ENCODE results near the gene BRICD5. TPM values are rescaled to one million over a fixed set of nuclear protein-coding genes. Genes with fewer than 3 reads are reported as not detected.

Gene BRICD5
- total RNA-seq, 1 donor from 2014 or later: 30.2 TPM

DNA sequence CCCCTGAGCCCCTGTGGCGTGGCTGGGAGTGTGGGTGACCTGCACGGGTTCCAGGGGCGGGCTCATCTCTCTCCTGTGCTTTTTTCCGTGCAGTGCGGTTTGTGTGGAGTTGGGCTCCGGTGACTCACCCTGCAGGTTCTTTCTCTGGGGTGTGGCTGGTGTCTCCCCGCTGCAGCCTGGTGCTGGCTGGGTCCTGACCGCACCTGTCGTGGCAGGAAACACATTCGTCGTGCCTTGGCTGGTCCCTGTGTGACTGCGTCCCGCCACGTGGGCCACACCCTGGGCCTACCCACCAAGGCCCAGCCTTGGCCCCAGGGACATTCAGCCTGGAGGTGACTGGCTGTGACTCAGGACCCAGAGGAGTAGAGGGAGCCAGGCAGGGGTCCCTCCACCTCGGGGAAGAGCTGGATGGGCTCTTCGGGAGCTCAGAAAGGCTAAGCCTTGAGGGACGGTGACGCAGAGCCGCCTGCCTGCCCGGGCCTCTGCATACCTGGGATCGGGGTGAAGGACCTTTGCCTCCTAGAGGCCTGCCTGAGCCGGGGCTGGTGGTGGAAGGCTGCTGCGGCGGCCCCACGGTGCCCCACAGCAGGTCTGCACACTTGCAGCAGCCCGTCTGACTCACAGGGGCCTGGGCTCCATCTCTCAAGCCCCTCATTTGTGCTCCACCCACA lies 47.3 kb downstream of the BRICD5 start:
- H3K27me3 Mint-ChIP-seq (ENCODE audit: unreplicated experiment): peaks cover 4% of the 10 kb centered on the region
- H3K27ac Mint-ChIP-seq (ENCODE audit: unreplicated experiment): no peak overlapping the region
- H3K9me3 Mint-ChIP-seq (ENCODE audit: unreplicated experiment): no peaks in the 10 kb centered on the region
- peaks cover 8% of the 10 kb centered on the region for H3K4me1 Mint-ChIP-seq (ENCODE audit: low read depth, unreplicated experiment)
- TF ChIP-seq, protein P1, sequence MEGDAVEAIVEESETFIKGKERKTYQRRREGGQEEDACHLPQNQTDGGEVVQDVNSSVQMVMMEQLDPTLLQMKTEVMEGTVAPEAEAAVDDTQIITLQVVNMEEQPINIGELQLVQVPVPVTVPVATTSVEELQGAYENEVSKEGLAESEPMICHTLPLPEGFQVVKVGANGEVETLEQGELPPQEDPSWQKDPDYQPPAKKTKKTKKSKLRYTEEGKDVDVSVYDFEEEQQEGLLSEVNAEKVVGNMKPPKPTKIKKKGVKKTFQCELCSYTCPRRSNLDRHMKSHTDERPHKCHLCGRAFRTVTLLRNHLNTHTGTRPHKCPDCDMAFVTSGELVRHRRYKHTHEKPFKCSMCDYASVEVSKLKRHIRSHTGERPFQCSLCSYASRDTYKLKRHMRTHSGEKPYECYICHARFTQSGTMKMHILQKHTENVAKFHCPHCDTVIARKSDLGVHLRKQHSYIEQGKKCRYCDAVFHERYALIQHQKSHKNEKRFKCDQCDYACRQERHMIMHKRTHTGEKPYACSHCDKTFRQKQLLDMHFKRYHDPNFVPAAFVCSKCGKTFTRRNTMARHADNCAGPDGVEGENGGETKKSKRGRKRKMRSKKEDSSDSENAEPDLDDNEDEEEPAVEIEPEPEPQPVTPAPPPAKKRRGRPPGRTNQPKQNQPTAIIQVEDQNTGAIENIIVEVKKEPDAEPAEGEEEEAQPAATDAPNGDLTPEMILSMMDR (IDR thresholded peaks at IDR 0.05; ENCODE audit: partially characterized antibody, unreplicated experiment): no peak
- DNase-seq: no peak
- H3K36me3 Mint-ChIP-seq (ENCODE audit: unreplicated experiment): no peaks in the 10 kb centered on the region
- H3K4me3 Mint-ChIP-seq (ENCODE audit: unreplicated experiment): no peak overlapping the region

DNA sequence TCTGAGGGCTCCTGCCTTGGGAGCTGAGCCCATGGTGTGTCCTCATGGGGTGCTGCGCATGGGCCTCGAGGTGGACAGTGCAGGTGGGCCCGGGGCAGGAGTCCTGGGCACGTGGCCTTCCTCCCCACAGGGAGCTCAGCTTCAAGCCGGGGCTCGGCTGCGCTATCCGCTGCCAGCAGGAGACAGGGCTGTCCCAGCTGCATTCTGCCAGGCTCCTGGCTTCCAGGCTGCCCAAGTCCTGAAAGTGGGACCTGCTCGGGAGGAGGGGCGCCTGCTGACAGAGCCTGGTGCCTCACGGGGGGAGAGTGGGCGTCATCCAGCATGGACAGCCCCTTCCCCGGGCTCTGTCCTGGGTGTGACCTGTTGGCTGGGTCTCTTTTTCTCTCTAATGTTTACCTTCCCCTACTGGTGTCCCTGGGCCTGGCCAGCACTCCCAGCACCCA lies 48.0 kb downstream of the BRICD5 start:
- no peak overlapping the region for H3K27ac Mint-ChIP-seq (ENCODE audit: unreplicated experiment)
- H3K4me1 Mint-ChIP-seq (ENCODE audit: low read depth, unreplicated experiment): peaks cover 6% of the 10 kb centered on the region
- H3K27me3 Mint-ChIP-seq (ENCODE audit: unreplicated experiment): peaks cover 5% of the 10 kb centered on the region
- TF ChIP-seq, protein P1 (IDR thresholded peaks at IDR 0.05; ENCODE audit: partially characterized antibody, unreplicated experiment): no peak
- H3K36me3 Mint-ChIP-seq (ENCODE audit: unreplicated experiment): no peaks in the 10 kb centered on the region
- DNase-seq: no peak
- no peaks in the 10 kb centered on the region for H3K9me3 Mint-ChIP-seq (ENCODE audit: unreplicated experiment)
- no peak overlapping the region for H3K4me3 Mint-ChIP-seq (ENCODE audit: unreplicated experiment)

DNA sequence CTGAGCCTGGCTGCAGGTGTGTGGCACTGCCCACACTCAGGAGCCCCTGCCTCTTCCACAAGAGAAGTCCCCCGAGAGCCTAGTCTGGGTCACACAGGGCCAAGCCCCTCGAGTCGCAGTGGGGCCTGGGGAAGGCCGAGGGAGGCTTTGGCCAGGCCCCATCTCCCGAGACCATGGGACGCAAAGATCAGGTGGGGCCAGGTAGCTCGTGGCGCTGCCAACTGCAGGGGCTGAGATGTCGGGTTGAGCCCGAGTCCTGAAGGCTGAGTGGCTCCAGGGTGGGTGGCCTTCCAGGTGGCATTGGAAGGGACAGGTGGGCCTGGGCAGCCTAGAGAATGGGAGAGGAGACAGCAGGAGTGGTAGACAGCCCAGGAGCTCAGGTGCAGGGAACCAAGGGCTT lies 48.8 kb downstream of the BRICD5 start:
- TF ChIP-seq, protein P1 (IDR thresholded peaks at IDR 0.05; ENCODE audit: partially characterized antibody, unreplicated experiment): no peak
- Mint-ChIP-seq H3K27ac (ENCODE audit: unreplicated experiment) (no peak overlapping the region), H3K4me3 (ENCODE audit: unreplicated experiment) (no peak overlapping the region), H3K27me3 (ENCODE audit: unreplicated experiment) (peaks cover 5% of the 10 kb centered on the region), H3K9me3 (ENCODE audit: unreplicated experiment) (peaks cover 2% of the 10 kb centered on the region), H3K36me3 (ENCODE audit: unreplicated experiment) (no peaks in the 10 kb centered on the region), H3K4me1 (ENCODE audit: low read depth, unreplicated experiment) (peaks cover 12% of the 10 kb centered on the region)
- DNase-seq: no peak

DNA sequence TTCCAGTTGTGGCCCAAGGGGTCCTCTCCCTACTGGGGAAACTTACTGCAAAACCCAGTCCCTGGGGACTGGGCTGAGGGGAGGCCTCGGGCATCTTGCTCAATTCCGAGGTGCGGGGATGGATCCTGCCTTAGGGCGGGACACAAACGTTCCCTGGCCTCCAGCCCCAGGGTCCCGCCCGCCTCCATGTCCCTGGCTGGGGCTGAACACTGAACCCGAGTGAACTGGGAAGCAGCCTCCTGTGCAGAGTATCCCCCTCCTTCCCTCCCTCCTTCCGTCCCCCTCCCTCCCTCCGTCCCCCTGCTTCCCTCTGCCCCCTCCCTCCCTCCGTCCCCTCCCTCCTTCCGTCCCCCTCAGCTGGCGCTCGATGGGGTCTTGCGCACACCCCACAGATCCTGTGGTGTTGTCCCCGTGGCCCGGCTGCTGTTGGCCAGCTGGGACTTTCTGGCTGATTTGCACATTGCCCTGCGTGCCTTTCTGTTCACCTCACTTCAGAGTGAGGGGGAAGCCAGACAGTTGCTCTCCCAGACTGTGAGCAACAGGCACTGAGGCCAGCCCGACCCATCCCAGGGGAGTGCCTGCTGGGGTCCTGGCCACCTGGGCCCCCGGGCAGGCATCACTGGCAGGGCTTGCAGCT lies 49.6 kb downstream of the BRICD5 start:
- peaks cover 13% of the 10 kb centered on the region for H3K4me1 Mint-ChIP-seq (ENCODE audit: low read depth, unreplicated experiment)
- TF ChIP-seq, protein P1 (IDR thresholded peaks at IDR 0.05; ENCODE audit: partially characterized antibody, unreplicated experiment): no peak
- no peak overlapping the region for H3K4me3 Mint-ChIP-seq (ENCODE audit: unreplicated experiment)
- H3K27ac Mint-ChIP-seq (ENCODE audit: unreplicated experiment): no peak overlapping the region
- DNase-seq: peak; percentile 46
- no peaks in the 10 kb centered on the region for H3K36me3 Mint-ChIP-seq (ENCODE audit: unreplicated experiment)
- peaks cover 10% of the 10 kb centered on the region for H3K27me3 Mint-ChIP-seq (ENCODE audit: unreplicated experiment)
- H3K9me3 Mint-ChIP-seq (ENCODE audit: unreplicated experiment): peaks cover 4% of the 10 kb centered on the region

Other genes starting within 250 kb of the BRICD5 start
- 1,772 TPM for gene RPS2, start 246.0 kb downstream of the BRICD5 start, total RNA-seq (ENCODE audit: unreplicated experiment)
- not detected for gene RNF151, start 244.0 kb downstream of the BRICD5 start, total RNA-seq (ENCODE audit: unreplicated experiment)
- 26.8 TPM for gene TBL3, start 238.8 kb downstream of the BRICD5 start, total RNA-seq (ENCODE audit: unreplicated experiment)
- 1.3 TPM for gene NOXO1, start 229.4 kb downstream of the BRICD5 start, total RNA-seq (ENCODE audit: unreplicated experiment)
- 26.0 TPM for gene GFER, start 226.7 kb downstream of the BRICD5 start, total RNA-seq (ENCODE audit: unreplicated experiment)
- gene SYNGR3, start 220.9 kb downstream of the BRICD5 start, total RNA-seq (ENCODE audit: unreplicated experiment): 45.7 TPM
- gene ZNF598, start 201.0 kb downstream of the BRICD5 start, total RNA-seq (ENCODE audit: unreplicated experiment): 90.4 TPM
- gene NPW, start 191.1 kb downstream of the BRICD5 start, total RNA-seq (ENCODE audit: unreplicated experiment): 0.91 TPM
- 22.3 TPM for gene NHERF2, start 184.0 kb downstream of the BRICD5 start, total RNA-seq (ENCODE audit: unreplicated experiment)
- gene NTHL1, start 163.0 kb downstream of the BRICD5 start, total RNA-seq (ENCODE audit: unreplicated experiment): 194 TPM
- gene TSC2, start 162.9 kb downstream of the BRICD5 start, total RNA-seq (ENCODE audit: unreplicated experiment): 215 TPM
- 628 TPM for gene PKD1, start 75.0 kb downstream of the BRICD5 start, total RNA-seq (ENCODE audit: unreplicated experiment)
- gene RAB26, start 62.2 kb downstream of the BRICD5 start, total RNA-seq (ENCODE audit: unreplicated experiment): 292 TPM
- gene TRAF7, start 55.1 kb downstream of the BRICD5 start, total RNA-seq (ENCODE audit: unreplicated experiment): 74.8 TPM
- gene CASKIN1, start 14.3 kb downstream of the BRICD5 start, total RNA-seq (ENCODE audit: unreplicated experiment): 31.6 TPM
- 57.9 TPM for gene MLST8, start 5.4 kb downstream of the BRICD5 start, total RNA-seq (ENCODE audit: unreplicated experiment)
- 33.9 TPM for gene PGP, start 4.0 kb upstream of the BRICD5 start, total RNA-seq (ENCODE audit: unreplicated experiment)
- 53.4 TPM for gene E4F1, start 12.7 kb upstream of the BRICD5 start, total RNA-seq (ENCODE audit: unreplicated experiment)
- gene DNASE1L2, start 25.6 kb upstream of the BRICD5 start, total RNA-seq (ENCODE audit: unreplicated experiment): 3.4 TPM
- 50.9 TPM for gene ECI1, start 40.7 kb upstream of the BRICD5 start, total RNA-seq (ENCODE audit: unreplicated experiment)
- gene RNPS1, start 57.3 kb upstream of the BRICD5 start, total RNA-seq (ENCODE audit: unreplicated experiment): 220 TPM
- gene ABCA3, start 129.9 kb upstream of the BRICD5 start, total RNA-seq (ENCODE audit: unreplicated experiment): 110 TPM
- gene CCNF, start 218.6 kb upstream of the BRICD5 start, total RNA-seq (ENCODE audit: unreplicated experiment): 26.4 TPM
- gene TEDC2, start 249.2 kb upstream of the BRICD5 start, total RNA-seq (ENCODE audit: unreplicated experiment): 21.1 TPM

Data from glutamatergic neuron (in vitro differentiated cells).